Thyroid gland (tissue), 4 donors: ENCODE data around the gene SIKE1. TPM values are rescaled to one million over a fixed set of nuclear protein-coding genes. Genes with fewer than 3 reads are reported as not detected.
"Not testable (repeated sequence)": the region's sequence is repeated elsewhere in the genome, so short reads cannot be mapped to it uniquely, and the experiment has no call there.

Source experiments
- DNase-seq, 2 donors: peaks; one replicate each; pipeline ENCODE4 v3.0.0-alpha.2; 2019
- H3K27ac ChIP-seq, 3 donors: fragments of 200-600 bp; sonication (generic); 1 replicate in 2 of 3; 2 replicates in 1 of 3; pipeline ENCODE4 v1.5.1; 2016 to 2019; ENCODE audit warnings: mild to moderate bottlenecking in 1 of 3, moderate library complexity in 1 of 3
- H3K27me3 ChIP-seq: fragments of 200-600 bp; sonication (generic); one replicate; pipeline ENCODE4 v1.5.1; 2019
- H3K36me3 ChIP-seq, 2 donors: fragments of 200-600 bp; sonication (generic); one replicate each; pipeline ENCODE4 v1.5.1; 2016 to 2019
- H3K4me1 ChIP-seq, 2 donors: fragments of 200-600 bp; sonication (generic); one replicate each; pipeline ENCODE4 v1.5.1; 2017 to 2019
- H3K4me3 ChIP-seq, 3 donors: fragments of 200-600 bp; sonication (generic); replicated peaks in 1 of 3; 1 replicate in 2 of 3; 2 replicates in 1 of 3; pipeline ENCODE4 v1.5.1; 2016; ENCODE audit warnings: mild to moderate bottlenecking in 1 of 3
- H3K9me3 ChIP-seq: fragments of 200-600 bp; sonication (generic); one replicate; pipeline ENCODE4 v1.5.1; 2017
- POLR2A ChIP-seq, 2 donors: fragments of 450-650 bp; IDR thresholded peaks; one replicate each; pipeline ENCODE4 v1.6.1; 2017; ENCODE audit warnings: antibody characterized with exemption in 2 of 2, mild to moderate bottlenecking in 2 of 2, moderate library complexity in 1 of 2
- WGBS, 2 donors: methylation state at CpG; one replicate each; pipeline ENCODE4 v1.1.5; 2017; 5-methylcytosine and 5-hydroxymethylcytosine counted together
- intact Hi-C: fragments of 100-400 bp; cut with DNase I; formaldehyde crosslinking; loops from one replicate; pipeline ENCODE4 v1.15.1; 2023
- total RNA-seq, 4 donors: library from RNA; depleted of rRNA; stranded (reverse); fragments of >200 nt; gene quantifications; one replicate each; pipeline ENCODE4 v1.2.3, GENCODE V29; 2016
- TF ChIP-seq, protein P1 (sequence below), 6 experiments: fragments of 200-600 bp in 3 of 6; fragments of 450-650 bp in 3 of 6; sonication (generic) in 3 of 6; IDR thresholded peaks; one replicate each; pipeline ENCODE4 v1.5.1; 2016 to 2019; ENCODE audit warnings: antibody characterized with exemption in 6 of 6, mild to moderate bottlenecking in 2 of 6, inconsistent platforms in 1 of 6, moderate library complexity in 1 of 6

SIKE1 gene
- total RNA-seq, 4 donors from 2014 or later: 24.2 to 41.8 (median 37.4) TPM

DNA sequence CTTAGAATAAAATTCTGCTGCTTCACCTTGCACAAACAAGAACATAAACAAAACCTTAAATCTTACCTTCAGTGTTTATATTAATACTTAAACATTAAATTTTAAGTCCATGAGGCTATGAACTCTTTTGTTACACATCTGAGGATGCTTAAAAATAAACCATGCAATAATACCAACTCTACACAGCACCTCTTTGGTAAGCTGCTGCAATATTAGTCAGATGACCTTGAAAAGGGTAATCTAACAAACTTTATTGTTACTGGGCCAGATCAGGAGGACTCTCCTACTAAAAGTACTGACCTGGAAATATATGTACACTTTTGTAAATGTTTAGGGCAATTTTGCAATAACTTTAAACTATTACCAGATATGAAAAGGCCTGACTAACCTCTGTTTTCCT is 763 bp downstream of the SIKE1 start:
- DNase-seq: no peak
- peaks cover 0 to 4% of the 10 kb centered on the region in 2 donors for H3K36me3 ChIP-seq
- TF ChIP-seq, protein P1, sequence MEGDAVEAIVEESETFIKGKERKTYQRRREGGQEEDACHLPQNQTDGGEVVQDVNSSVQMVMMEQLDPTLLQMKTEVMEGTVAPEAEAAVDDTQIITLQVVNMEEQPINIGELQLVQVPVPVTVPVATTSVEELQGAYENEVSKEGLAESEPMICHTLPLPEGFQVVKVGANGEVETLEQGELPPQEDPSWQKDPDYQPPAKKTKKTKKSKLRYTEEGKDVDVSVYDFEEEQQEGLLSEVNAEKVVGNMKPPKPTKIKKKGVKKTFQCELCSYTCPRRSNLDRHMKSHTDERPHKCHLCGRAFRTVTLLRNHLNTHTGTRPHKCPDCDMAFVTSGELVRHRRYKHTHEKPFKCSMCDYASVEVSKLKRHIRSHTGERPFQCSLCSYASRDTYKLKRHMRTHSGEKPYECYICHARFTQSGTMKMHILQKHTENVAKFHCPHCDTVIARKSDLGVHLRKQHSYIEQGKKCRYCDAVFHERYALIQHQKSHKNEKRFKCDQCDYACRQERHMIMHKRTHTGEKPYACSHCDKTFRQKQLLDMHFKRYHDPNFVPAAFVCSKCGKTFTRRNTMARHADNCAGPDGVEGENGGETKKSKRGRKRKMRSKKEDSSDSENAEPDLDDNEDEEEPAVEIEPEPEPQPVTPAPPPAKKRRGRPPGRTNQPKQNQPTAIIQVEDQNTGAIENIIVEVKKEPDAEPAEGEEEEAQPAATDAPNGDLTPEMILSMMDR (IDR thresholded peaks at IDR 0.05): no peak
- TF ChIP-seq POLR2A (IDR thresholded peaks at IDR 0.05): no peak
- H3K27me3 ChIP-seq: no peaks in the 10 kb centered on the region
- peaks cover 0 to 8% of the 10 kb centered on the region in 2 donors for H3K4me1 ChIP-seq
- peak overlapping the region; percentile 66 to 92 (median 82) for H3K27ac ChIP-seq
- peak overlapping the region; percentile 35 to 75 (median 64) for H3K4me3 ChIP-seq
- no peaks in the 10 kb centered on the region for H3K9me3 ChIP-seq
- intact Hi-C loops: loop anchor here (10.0 kb wide), 1 partner anchor 435 kb away; no protein-coding TSS in a partner anchor

DNA sequence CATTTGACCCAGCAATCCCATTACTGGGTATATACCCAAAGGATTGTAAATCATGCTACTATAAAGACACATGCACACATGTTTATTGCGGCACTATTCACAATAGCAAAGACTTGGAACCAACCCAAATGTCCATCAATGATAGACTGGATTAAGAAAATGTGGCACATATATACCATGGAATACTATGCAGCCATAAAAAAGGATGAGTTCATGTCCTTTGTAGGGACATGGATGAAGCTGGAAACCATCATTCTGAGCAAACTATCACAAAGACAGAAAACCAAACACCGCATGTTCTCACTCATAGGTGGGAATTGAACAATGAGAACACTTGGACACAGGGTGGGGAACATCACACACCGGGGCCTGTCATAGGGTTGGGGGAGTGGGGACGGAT is 3.8 kb downstream of the SIKE1 start:
- intact Hi-C loops, H3K4me3 ChIP-seq, H3K4me1 ChIP-seq, H3K27me3 ChIP-seq, H3K27ac ChIP-seq, DNase-seq, H3K9me3 ChIP-seq: not testable (repeated sequence)
- 96 to 100% methylated on average over 4 of the region's 4 CpGs for WGBS, 2 donors
- peaks cover 8 to 17% of the 10 kb centered on the region in 2 donors for H3K36me3 ChIP-seq

DNA sequence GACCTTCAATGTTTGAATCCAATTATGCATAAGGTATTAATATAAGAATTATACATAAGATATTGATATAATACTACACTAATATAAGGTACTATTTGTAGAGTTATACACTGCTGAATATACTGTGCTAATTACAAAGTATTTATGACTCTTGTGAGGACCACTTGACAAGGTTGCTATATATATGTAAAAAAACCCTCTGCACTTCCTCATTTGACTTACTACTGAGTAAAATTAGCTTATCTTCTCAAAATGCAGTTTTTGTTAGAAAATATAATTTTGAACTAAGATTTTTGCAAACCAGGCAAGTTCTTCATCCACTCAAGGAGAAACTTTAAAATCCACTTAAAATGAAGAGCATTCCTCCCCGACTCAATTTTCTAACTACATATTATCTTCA is 8.5 kb downstream of the SIKE1 start:
- H3K36me3 ChIP-seq: peaks cover 11 to 13% of the 10 kb centered on the region in 2 donors
- 84 to 95% methylated on average over 1 of the region's 1 CpG for WGBS, 2 donors
- intact Hi-C loops: no loop called here
- H3K9me3 ChIP-seq: no peaks in the 10 kb centered on the region
- H3K4me3 ChIP-seq: no peak overlapping the region
- TF ChIP-seq, protein P1 (IDR thresholded peaks at IDR 0.05): no peak
- no peak for TF ChIP-seq POLR2A (IDR thresholded peaks at IDR 0.05)
- DNase-seq: no peak
- no peak overlapping the region for H3K27ac ChIP-seq
- H3K4me1 ChIP-seq: no peaks in the 10 kb centered on the region
- no peaks in the 10 kb centered on the region for H3K27me3 ChIP-seq

DNA sequence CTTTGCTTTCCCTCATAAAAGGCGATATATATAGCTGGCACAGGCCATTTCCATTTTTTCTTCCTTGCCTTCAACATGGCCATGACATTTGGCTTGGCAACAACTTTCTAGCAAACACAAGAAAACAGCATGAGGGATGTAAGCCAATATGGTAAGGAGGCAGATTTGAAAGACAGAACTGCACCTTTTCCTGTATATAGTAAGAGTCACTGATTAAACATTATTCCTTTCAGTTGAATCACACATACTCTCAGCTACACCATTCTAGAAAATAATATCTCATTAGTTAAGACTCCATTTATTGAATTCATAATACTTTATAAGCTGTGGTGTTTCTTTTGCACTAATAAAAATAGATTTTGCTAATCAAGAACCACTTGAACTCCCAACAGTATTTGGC is 9.5 kb downstream of the SIKE1 start:
- WGBS, 2 donors: 100% methylated on average over 1 of the region's 1 CpG
- no peaks in the 10 kb centered on the region for H3K4me1 ChIP-seq
- H3K9me3 ChIP-seq: no peaks in the 10 kb centered on the region
- TF ChIP-seq, protein P1 (IDR thresholded peaks at IDR 0.05): no peak
- no peak for TF ChIP-seq POLR2A (IDR thresholded peaks at IDR 0.05)
- no peaks in the 10 kb centered on the region for H3K27me3 ChIP-seq
- H3K27ac ChIP-seq: no peak overlapping the region
- intact Hi-C loops: no loop called here
- DNase-seq: no peak
- H3K36me3 ChIP-seq: peaks cover 11 to 13% of the 10 kb centered on the region in 2 donors
- no peak overlapping the region for H3K4me3 ChIP-seq

DNA sequence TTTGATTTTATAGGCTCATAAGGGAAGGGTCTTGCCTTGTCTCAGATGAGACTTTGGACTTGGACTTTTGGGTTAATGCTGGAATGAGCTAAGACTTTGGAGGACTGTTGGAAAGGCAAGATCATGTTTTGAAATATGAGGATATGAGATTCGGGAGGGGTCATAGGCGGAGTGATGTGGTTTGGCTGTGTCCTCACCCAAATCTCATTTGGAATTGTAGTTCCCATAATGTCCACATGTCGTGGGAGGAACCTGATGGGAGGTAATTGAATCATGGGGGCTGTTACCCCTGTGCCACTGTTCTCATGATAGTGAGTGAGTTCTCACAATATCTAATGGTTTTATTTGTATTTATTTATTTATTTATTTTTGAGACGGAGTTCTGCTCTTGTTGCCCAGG is 15.8 kb downstream of the SIKE1 start:
- Histone ChIP-seq H3K9me3 (no peaks in the 10 kb centered on the region), H3K36me3 (no peaks in the 10 kb centered on the region), H3K27ac (no peak overlapping the region), H3K4me3 (no peak overlapping the region), H3K4me1 (no peaks in the 10 kb centered on the region), H3K27me3 (no peaks in the 10 kb centered on the region)
- no peak for DNase-seq
- intact Hi-C loops: no loop called here
- TF ChIP-seq POLR2A (IDR thresholded peaks at IDR 0.05): no peak
- TF ChIP-seq, protein P1 (IDR thresholded peaks at IDR 0.05): no peak
- 84 to 87% methylated on average over 4 of the region's 4 CpGs for WGBS, 2 donors
